ENCODE results near the gene ENOX1.

GRCh38 chr13:43272851-43273250, 513.9 kb downstream of the ENOX1 start:
- TF ChIP-seq, protein P1, sequence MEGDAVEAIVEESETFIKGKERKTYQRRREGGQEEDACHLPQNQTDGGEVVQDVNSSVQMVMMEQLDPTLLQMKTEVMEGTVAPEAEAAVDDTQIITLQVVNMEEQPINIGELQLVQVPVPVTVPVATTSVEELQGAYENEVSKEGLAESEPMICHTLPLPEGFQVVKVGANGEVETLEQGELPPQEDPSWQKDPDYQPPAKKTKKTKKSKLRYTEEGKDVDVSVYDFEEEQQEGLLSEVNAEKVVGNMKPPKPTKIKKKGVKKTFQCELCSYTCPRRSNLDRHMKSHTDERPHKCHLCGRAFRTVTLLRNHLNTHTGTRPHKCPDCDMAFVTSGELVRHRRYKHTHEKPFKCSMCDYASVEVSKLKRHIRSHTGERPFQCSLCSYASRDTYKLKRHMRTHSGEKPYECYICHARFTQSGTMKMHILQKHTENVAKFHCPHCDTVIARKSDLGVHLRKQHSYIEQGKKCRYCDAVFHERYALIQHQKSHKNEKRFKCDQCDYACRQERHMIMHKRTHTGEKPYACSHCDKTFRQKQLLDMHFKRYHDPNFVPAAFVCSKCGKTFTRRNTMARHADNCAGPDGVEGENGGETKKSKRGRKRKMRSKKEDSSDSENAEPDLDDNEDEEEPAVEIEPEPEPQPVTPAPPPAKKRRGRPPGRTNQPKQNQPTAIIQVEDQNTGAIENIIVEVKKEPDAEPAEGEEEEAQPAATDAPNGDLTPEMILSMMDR (IDR thresholded peaks at IDR 0.05) = no peak
- no peak for TF ChIP-seq ZFX (IDR thresholded peaks at IDR 0.05; ENCODE audit: borderline replicate concordance)
